ENCODE results near the gene MARCHF4.
A peak's percentile ranks its signal among the peaks of the same experiment; 100 is the strongest.
"Not testable (repeated sequence)": the region's sequence is repeated elsewhere in the genome, so short reads cannot be mapped to it uniquely, and the experiment has no call there.

Gene MARCHF4

GRCh38 chr2:216392018-216392562 is 19.8 kb upstream of the MARCHF4 start:
- DNase-seq (ENCODE audit: low read depth in 2 of 2) = no peak

- DNase-seq (ENCODE audit: low read depth in 2 of 2) = no peak
Measured at GRCh38 chr2:216391401-216391800, 19.1 kb upstream of the MARCHF4 start.

GRCh38 chr2:216389570-216389969 is 17.3 kb upstream of the MARCHF4 start:
- DNase-seq (ENCODE audit: low read depth in 2 of 2) = no peak

- DNase-seq (ENCODE audit: low read depth in 2 of 2) = peak in 1 of 2 donors; percentile 11
Measured at GRCh38 chr2:216388046-216388884, 16.0 kb upstream of the MARCHF4 start.

GRCh38 chr2:216387262-216387661 is 15.0 kb upstream of the MARCHF4 start:
- DNase-seq (ENCODE audit: low read depth in 2 of 2) = no peak

- no peak for DNase-seq (ENCODE audit: low read depth in 2 of 2)
Measured at GRCh38 chr2:216385478-216385877, 13.2 kb upstream of the MARCHF4 start.

GRCh38 chr2:216384409-216384808 is 12.1 kb upstream of the MARCHF4 start:
- DNase-seq (ENCODE audit: low read depth in 2 of 2) = not testable (repeated sequence)

- no peak for DNase-seq (ENCODE audit: low read depth in 2 of 2)
Measured at GRCh38 chr2:216379977-216380376, 7.7 kb upstream of the MARCHF4 start.

GRCh38 chr2:216375286-216375685 is 3.0 kb upstream of the MARCHF4 start:
- no peak for DNase-seq (ENCODE audit: low read depth in 2 of 2)

- no peak for DNase-seq (ENCODE audit: low read depth in 2 of 2)
Measured at GRCh38 chr2:216373896-216374295, 1.6 kb upstream of the MARCHF4 start.

GRCh38 chr2:216372761-216373291 is 543 bp upstream of the MARCHF4 start:
- DNase-seq (ENCODE audit: low read depth in 2 of 2) = no peak

- DNase-seq (ENCODE audit: low read depth in 2 of 2) = no peak
Measured at GRCh38 chr2:216370961-216371712, 1.1 kb downstream of the MARCHF4 start.

- DNase-seq (ENCODE audit: low read depth in 2 of 2) = no peak
Measured at GRCh38 chr2:216369821-216370220, 2.5 kb downstream of the MARCHF4 start.

- no peak for DNase-seq (ENCODE audit: low read depth in 2 of 2)
Measured at GRCh38 chr2:216366777-216367471, 5.4 kb downstream of the MARCHF4 start.

- DNase-seq (ENCODE audit: low read depth in 2 of 2) = no peak
Measured at GRCh38 chr2:216365518-216365917, 6.8 kb downstream of the MARCHF4 start.

GRCh38 chr2:216363221-216363620 is 9.1 kb downstream of the MARCHF4 start:
- no peak for DNase-seq (ENCODE audit: low read depth in 2 of 2)

- DNase-seq (ENCODE audit: low read depth in 2 of 2) = no peak
Measured at GRCh38 chr2:216362730-216363129, 9.6 kb downstream of the MARCHF4 start.

GRCh38 chr2:216355711-216356110 is 16.6 kb downstream of the MARCHF4 start:
- no peak for DNase-seq (ENCODE audit: low read depth in 2 of 2)

GRCh38 chr2:216354306-216354705 is 18.0 kb downstream of the MARCHF4 start:
- no peak for DNase-seq (ENCODE audit: low read depth in 2 of 2)

- DNase-seq (ENCODE audit: low read depth in 2 of 2) = no peak
Measured at GRCh38 chr2:216352653-216353270, 19.5 kb downstream of the MARCHF4 start.

- no peak for DNase-seq (ENCODE audit: low read depth in 2 of 2)
Measured at GRCh38 chr2:216351172-216351925, 20.9 kb downstream of the MARCHF4 start.
